Stimulated activated CD4-positive, alpha-beta T cell treated with anti-CD3 and anti-CD28 coated beads, Interleukin-2, amount 100 ng/mL, for 48 hours (primary cell): Measurements from ENCODE around the gene OR7G2.
A peak's percentile ranks its signal among the peaks of the same experiment; 100 is the strongest.

ENCODE experiments used
- DNase-seq, 2 donors: peaks; one replicate each; pipeline ENCODE4 v3.0.0-alpha.2; 2020

Gene OR7G2

DNA sequence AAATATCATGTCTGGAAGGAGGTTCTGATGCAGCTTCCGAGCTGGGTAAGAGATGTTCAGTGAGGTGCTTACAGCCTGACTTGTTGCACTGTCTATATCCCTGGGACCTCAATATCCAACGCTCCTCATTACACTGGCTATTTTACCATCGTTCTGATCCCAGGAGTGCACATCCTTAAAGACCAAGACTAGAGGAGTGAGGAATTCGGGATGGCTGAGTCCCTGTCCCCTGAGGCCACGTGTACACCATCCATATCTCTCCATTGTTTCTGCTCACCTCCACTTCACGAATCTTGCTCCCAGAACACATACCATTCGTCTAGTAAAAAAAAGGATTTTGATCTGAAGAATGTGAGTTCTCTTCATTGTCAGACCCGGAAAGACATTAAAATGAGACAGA, at the start of gene OR7G2:
Gene OR7G2 (minus strand): TSS at position 101 of the 400 bp plus-strand sequence. CDS start 4,232 bp downstream, outside the sequence.
- DNase-seq = no peak

DNA sequence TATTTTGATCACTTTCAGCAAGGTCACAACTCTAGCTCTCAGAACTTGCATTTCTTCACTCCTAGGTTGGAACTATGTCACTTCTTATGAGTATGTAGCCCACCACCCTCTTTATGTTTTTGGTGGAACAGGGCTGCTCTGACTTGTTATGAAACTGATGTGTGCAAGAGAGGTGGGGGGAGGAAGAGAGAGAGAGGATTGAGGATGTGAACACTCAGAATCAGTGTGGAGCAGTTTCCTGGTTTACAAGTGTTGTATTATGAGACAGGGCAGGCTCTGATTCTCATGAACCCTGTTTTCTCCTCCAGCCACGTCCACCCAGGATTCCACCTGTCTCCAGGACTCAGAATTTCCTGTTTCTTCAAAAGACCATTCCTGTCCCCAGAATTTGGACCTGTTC, 49.0 kb upstream of the OR7G2 start:
- DNase-seq = no peak

DNA sequence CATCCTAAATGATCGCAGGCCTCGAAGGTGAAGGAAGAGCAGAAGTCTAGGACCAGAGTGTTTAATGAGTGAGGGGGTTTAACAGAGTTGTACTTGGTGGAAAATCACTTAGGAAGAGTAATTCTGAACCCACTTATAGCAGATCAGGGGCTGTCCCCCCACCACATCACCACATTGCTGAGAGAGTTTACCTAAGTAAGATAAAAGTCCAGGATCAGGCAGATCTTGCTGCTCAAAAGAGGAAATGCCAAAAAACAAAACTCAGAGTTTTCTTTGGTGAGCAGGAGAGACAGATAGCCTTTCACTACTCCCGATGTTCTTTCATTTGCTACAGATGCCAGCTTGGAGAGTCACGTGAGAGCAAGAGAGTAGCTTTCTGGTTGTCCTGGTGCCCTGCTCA, 48.3 kb upstream of the OR7G2 start:
- no peak for DNase-seq

DNA sequence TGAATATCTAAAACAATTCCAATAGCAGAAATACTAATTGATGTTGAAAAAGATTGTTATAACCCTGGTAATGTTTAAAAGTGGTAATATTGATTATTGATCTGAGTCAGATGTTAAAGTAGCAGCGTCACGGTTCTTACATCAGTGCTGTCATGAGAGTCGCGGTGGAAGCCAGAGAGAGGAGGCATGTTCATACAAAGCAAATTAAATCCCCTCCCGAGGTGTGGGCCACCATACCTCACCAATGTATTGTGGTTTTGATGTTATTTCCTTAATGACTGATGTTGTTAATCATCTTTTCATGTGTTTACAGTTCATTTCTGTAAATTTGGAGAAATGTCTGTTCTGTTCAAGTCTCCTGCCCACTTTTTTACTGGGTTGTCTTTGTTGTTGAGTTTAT, 44.1 kb upstream of the OR7G2 start:
- DNase-seq = no peak

DNA sequence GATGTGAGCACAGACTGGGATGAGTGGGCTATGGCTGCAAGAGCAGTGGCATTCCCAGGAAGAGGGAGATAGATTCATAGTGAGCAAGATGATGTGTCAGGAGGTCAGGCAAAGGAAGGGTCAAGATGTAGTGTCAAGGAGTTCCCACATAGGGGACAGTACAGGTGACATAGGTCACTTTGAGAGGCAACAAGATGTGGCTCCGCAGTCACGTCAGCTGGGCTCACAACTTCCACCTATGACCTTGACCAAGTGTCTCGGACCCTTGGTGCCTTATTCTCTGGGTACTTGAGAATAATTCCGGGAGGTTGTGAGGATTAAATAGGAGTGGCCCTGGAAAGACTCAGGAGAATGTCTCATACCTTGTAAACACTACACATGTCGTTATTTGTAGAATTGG, 43.4 kb upstream of the OR7G2 start:
- no peak for DNase-seq

DNA sequence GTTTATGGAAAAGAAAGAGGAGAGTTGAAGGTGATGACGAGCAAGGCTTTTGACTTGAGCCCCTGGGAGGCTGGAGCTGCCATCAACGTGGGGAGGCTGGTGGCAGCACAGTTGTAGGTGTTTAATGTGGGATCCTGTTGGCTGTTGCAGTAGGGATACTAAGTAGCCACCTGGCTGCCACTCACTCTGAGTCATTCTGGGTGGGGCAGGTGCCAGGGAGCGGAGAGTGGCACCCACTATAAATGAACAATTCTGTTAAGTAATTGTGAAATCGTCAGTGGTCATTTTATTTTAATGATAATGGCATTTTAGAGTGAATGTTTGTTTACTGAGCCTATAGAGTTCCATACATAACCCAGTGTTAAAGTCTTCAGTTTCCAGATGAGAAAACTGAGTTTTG, 42.7 kb upstream of the OR7G2 start:
- DNase-seq = no peak

DNA sequence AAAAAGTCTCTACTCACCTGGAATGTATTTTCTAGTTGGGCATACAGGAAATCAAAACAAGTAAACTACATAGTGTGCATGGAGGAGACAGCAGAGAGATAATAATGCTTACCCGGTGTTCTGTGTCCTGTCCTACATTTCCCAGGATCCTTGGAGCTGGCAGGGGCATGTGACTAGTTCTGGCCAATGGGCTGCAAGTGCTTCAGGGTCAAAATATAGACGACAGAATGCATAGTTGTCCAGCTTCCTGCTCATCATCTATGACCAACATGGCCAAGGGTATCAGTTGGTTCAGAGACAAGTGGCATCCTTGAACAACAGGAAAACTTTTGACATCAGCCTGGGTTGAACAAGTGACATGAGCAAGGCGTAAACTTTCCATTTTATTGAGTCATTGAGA, 41.4 kb upstream of the OR7G2 start:
- DNase-seq = no peak

DNA sequence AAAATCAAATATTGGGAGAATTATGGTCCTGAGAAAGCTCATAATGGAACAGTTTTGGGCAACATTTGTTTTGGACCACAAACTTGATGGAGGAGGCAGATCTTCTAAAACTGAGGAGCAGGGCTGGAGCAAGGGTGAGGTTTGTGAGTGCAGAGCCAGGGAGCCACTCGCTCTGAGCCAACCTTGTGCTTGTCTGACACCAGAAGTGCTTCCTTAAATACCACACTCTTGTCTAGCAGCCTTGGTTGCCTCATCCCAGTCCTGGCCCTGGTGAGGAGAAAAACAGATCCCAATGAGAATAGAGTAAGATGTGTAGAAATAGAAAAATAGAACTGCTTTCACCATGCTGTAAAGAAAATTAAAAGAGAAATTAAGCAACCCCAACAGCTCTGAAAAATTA, 39.6 kb upstream of the OR7G2 start:
- DNase-seq = no peak

DNA sequence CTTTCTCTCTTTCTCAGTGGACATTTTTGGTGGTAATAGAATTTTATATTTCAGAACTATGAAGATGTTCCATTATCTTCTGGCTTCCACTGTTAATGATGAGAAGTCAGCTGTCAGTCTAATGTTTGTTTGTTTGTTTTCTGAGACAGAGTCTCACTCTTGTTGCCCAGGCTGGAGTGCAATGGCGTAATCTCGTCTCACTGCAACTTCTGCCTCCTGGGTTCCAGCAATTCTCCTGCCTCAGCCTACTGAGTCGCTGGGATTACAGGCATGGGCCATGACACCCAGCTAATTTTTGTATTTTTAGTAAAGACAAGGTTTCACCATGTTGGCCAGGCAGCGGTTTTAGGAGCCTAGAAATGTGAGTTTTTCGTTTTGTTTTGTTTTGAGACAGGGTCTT, 37.6 kb upstream of the OR7G2 start:
- DNase-seq = no peak

DNA sequence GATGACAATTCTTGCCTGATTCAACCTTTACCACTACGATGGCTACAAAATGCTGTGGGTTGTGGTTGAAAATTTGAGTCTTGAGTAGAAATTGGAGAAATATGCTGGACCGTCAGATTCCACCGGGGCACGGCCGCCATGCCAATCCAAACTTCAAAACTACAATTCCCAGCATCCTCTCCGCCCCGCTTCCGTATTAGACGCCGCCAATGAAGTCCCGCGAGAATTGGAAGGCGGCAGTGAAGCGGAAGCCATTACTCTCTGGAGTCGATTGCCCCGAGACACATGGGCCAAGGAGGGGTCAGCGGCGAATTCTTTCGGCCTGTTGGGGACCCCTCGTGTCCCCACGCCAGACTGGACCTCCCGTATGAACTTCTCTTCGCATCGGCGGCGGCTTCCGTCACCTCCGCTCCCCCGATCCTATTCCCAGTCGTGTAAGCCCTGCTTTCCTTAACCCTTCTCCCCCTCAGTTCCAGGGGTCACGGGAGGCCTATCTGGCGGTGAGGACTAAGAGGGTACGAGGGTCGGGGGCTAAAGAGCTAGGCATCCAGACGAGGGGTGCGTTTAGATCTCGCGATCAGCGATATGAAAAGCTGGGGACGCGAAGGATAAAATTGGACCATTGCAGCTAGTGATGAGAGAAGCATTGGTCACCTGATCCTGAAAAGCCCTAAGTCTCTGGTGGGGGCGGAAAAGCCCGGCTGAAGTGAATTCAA, 33.0 kb upstream of the OR7G2 start, which contains the start of gene ZNF317:
Gene ZNF317 (plus strand): TSS at position 239 of the 716 bp plus-strand sequence. CDS start 15,620 bp downstream, outside the sequence.
- DNase-seq = peak; percentile 76 to 80

DNA sequence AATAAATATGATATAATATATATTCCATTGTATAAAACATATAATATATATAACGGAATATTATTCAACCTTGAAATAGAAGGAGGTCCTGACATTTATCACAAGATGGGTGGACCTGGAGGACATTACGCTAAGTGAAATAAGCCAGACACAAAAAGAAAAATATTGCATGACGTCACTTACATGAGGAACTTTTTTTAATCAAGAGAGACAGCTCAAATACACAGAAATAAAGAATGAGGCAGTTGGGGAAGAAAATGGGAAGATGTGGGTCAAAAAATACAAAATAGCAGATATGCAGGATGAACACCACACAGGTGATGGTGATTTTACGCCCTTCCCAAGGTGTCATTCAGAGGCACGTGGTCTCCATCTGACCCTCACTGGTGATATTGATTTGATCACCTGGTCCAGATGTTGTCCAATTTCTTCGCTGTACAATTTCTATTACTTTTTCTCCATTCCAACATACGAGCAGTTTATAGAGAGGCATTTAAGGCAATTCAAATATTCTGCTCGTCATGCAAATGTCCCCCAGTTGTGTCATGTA, 32.4 kb upstream of the OR7G2 start:
- DNase-seq = no peak

DNA sequence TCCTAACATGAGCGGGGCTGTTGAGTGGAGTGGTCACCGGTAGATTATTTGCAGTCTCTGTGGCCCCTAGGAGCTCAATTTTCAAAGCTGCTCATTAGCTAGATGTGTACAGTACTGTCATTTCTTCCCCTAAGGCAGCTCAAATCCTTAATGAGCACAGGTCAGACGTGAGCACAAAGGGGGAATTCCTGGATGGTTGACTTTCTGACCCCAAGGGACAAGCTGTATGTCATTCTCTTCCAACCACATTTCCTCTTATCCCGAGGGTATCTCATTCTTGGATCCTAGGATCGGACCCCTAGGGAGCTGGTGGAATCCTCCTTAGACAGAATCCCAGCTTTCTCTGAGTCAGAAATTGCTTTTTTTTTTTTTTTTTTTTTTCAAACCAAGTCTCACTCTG, 25.1 kb upstream of the OR7G2 start:
- DNase-seq = no peak

DNA sequence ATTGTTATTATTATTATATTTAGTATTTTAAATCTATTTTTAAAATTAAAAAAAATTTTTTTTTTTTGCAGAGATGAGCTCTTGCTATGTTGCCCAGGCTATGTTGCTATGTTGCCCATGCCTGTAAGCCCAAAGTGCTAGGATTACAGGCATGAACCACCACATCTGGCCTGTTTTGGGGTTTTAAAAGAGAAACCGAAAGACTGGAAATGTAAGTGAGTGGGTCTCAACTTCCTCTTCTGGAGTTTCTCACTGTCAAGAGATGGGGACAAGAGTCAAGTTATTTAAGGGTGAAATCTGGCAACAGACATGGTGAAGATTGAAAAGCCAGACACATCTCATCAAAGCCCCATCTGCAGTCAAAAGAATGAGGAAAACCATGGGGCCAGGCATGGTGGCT, 23.7 kb upstream of the OR7G2 start:
- DNase-seq = no peak

DNA sequence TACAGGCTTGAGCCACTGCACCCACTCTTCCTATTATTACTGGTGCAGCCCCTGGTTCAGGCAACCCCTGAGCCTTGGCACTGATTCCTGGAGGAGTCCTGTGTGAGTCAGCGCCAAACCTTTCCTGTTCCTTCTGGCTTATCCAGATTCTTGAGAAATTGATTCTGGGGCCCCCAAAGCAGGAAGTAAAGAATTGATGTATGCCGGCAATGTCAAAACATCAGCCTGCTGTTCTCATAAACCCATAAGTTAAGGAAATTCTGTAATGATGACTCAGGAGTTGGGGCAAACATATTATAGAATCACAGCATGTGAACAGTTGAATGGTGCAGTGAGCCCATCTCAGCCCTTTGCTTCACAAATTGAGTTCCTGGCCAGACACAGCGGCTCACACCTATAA, 20.9 kb upstream of the OR7G2 start:
- no peak for DNase-seq

DNA sequence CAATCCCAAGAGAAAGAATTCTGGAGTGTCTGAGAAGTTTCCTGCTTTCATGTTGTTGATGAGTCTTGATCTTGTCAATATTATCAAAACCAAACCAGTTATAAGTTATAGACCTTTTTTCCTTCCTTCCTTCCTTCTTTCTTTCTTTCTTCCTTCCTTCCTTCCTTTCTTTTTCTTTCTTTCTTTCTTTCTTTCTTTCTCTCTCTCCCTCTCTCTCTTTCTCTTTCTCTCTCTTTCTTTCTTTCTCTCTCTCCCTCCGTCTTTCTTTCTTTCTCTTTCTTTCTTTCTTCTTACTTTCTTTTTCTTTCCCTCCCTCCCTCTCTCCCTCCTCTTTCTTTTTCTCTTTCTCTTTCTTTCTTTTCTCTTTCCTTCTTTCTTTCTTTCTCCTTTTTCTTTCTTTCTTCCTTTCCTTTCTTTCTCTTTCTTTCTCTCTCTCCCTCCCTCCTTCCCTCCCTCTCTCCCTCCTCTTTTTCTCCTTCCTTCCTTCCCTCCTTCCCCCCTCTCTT, 19.7 kb upstream of the OR7G2 start, which contains the start of gene OR7G3:
Gene OR7G3 (minus strand): TSS at position 51 of the 506 bp plus-strand sequence. CDS start 0 bp downstream, at position 51.
- no peak for DNase-seq

DNA sequence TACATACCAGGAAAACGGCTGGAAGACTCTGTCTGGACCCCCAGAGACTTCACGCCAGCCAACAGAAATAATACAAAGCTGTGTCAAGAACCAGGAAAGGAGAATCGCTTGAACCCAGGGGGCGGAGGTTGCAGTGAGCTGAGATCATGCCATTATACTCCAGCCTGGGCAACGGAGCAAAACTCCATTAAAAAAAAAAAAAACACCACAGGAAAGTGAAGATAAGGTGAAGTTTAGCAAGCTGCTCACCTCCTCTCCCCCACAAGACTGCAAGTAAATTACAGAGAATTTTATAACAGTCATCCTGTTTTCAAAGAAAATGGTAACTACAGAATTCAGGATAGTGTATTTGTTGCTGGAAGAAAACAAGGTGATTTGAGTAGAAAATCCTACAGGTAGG, 9.3 kb upstream of the OR7G2 start:
- no peak for DNase-seq

DNA sequence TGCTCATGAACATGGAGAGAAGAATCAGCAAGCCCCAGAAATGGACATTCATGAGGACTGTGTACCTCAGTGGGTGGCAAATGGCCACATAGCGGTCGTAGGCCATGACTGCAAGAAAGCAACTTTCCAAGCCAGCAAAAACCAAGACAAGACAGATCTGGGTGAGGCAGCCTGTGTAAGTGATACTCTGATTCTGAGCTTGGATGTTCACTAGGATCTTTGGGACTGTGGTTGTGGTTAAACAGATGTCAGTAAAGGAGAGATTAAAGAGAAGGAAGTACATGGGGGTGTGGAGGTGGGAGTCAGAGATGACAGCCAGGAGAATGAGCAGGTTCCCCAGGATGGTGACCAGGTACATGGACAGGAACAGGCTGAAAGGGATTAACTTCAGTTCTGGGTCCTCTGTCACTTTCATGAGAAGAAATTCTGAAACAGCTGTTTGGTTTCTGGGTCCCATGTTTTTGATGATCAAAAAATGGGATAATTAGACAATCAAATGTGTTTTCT, 8.1 kb upstream of the OR7G2 start, which contains the start of gene OR7G1:
Gene OR7G1 (minus strand): TSS at position 457 of the 507 bp plus-strand sequence. CDS start 0 bp downstream, at position 457.
- no peak for DNase-seq

DNA sequence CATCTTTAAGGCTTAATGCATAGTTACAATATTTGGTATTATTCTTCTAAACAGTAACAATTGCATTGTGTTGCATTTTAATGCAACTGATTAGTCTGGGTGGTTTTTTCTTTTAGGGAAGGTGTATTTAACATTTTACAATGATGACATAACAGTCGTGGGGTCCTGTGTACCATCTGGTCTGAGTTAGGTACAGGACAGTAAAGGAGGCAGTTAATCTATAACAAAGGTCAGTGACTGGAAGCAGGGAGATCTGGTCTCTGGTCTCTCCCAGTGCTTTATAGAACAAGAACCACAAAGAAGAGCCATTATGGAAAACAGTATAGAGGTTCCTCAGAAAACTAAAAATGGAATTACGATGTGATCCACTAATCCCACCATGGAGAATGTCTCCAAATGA, 2.7 kb upstream of the OR7G2 start:
- no peak for DNase-seq

DNA sequence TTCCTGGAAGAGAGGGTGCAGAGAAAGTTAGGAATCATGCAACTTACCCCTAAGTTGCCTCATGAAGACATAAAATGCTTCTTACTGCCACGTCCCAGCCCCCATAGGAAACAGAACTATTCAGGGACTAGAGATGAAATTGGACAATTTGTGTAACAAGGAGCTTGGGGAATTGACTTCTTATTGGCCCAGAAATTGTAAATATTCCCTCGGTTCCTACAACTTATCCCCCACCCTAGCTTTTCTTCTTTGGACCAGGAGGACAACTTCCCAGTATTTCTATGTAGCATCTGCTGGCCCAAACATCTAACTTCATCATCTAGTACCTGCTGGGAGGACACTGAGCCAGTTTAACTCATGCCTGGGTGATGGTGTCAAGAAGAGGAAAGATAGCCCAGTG, 20.5 kb downstream of the OR7G2 start, which contains the start of gene OR1M1:
Gene OR1M1 (plus strand): TSS at position 301 of the 400 bp plus-strand sequence. CDS start 6,184 bp downstream, outside the sequence.
- no peak for DNase-seq

DNA sequence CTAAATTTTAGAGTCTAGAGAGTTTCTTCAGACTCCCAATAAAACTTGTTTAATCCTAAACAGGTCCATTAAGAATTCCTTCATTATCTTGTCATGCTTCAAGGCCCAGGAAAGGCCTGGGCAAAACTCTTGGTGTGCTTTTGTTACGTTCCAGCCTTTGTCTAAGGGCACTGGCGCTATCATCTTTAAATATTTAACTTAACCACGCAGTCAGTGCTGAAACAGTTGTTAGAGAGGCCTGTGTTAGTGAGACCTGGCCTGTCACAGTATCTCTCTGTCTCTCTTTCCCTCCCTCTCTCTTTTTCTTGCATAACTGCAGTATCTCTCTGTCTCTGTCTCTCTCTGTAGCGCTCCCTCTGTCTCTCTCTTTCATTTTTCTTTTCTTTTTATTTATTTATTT, 28.6 kb downstream of the OR7G2 start:
- DNase-seq = no peak

DNA sequence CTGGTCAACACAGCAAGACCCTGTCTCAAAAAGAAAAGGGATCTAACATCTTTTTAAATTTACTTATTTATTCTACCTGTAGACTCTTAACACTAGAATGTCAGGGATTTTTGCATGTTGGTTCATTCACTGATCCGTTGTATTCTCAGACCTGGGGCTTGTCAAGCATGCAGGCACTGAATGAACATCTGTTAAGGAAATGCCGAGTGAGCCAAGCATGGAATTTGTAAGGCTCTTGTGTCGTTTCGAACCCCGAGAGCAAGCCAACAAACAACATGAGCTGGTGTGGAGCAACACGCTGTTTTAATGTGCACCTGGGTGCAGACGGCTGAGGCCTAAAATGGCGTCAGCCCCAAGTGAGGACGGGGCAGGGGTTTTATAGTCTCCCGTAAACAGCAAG, 30.4 kb downstream of the OR7G2 start:
- no peak for DNase-seq

DNA sequence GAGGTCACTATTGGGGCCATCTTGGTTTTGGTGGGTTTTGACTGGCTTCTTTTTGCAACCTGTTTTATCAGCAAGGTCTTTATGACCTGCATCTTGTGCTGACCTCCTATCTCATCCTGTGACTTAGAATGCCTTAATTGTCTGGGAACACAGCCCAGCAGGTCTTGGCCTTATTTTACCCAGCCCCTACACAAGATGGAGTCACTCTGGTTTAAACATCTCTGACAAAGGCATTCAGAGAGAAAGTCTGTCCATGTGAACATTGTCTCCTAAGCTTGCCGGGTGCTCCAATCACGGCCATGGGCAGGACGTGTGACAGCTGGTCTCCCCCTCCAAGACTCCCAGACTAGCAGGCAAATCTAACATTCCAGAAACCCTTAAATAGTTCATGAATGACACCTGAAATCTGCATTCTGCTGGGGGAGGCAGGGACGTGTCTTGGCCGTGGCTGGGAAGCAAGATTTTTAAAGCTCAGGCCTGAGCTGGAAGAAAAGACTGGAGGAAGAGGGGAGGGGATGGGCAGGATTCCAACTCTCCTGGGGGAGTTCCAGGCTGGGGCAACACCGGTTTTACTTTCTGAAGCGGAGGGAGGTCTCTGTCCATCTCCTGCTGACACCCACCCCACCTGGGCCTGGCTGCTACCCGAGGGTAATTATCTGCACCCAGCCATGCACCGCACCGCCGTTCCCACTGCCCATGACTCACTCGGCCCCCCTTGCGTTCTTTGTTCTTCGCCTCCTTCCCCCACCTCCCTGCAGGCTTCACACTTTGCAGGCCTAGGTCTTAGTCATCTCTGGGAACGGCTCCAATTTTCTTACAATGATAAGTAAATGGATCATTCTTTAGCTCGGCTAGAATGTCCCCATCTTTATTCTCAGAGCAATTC, 32.0 kb downstream of the OR7G2 start:
- no peak for DNase-seq

DNA sequence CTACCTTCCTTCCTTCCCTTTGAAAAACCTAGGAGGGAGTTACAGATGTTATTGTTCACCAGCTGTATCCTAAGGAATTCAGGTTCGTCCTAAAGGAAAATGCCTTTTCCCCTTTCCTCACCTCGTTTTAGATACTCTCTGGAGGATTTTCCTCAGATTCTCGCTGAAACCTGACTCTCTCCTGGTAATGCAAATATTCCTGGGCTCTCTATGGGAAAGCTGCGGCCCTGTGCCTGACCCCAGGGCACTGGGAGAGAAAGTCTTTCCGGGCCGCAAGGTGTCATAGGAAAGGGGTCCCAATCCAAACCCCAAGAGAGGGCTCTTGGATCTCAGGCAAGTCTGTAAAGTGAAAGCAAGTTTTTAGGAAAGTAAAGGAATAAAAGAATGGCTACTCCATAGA, 33.5 kb downstream of the OR7G2 start:
- no peak for DNase-seq
